GM18499 (cell line): Measurements from ENCODE around the gene UBE2L5.
"Not testable (repeated sequence)": the region's sequence is repeated elsewhere in the genome, so short reads cannot be mapped to it uniquely, and the experiment has no call there.

ENCODE experiments used
- ATAC-seq: cut with Tn5 transposase; IDR thresholded peaks from one replicate; pipeline ENCODE4 v1.9.1; 2021; ENCODE audit warnings: moderate number of reproducible peaks; ENCODE audit not compliant: insufficient read depth, unreplicated experiment

The UBE2L5 gene

GRCh38 chr13:30435911-30436451 lies 13.7 kb downstream of the UBE2L5 start:
- ATAC-seq: no peak

GRCh38 chr13:30437177-30437576 lies 14.9 kb downstream of the UBE2L5 start:
- no peak for ATAC-seq

- no peak for ATAC-seq
These were observed 16.0 kb downstream of the UBE2L5 start for GRCh38 chr13:30438286-30438685.

GRCh38 chr13:30440910-30441703 lies 18.8 kb downstream of the UBE2L5 start:
- ATAC-seq: no peak

GRCh38 chr13:30442926-30443325 lies 20.6 kb downstream of the UBE2L5 start:
- no peak for ATAC-seq

GRCh38 chr13:30443491-30443890 lies 21.2 kb downstream of the UBE2L5 start:
- ATAC-seq: not testable (repeated sequence)

GRCh38 chr13:30443957-30444404 lies 21.7 kb downstream of the UBE2L5 start:
- ATAC-seq: no peak

- ATAC-seq: no peak
These were observed 23.8 kb downstream of the UBE2L5 start for GRCh38 chr13:30446126-30446500.

GRCh38 chr13:30448441-30448840 lies 26.1 kb downstream of the UBE2L5 start:
- no peak for ATAC-seq

- ATAC-seq: no peak
These were observed 27.8 kb downstream of the UBE2L5 start for GRCh38 chr13:30450066-30450465.

GRCh38 chr13:30451476-30451875 lies 29.2 kb downstream of the UBE2L5 start:
- ATAC-seq: not testable (repeated sequence)

GRCh38 chr13:30453727-30454126 lies 31.4 kb downstream of the UBE2L5 start:
- no peak for ATAC-seq

- no peak for ATAC-seq
These were observed 32.7 kb downstream of the UBE2L5 start for GRCh38 chr13:30454991-30455390.

- no peak for ATAC-seq
These were observed 34.0 kb downstream of the UBE2L5 start for GRCh38 chr13:30456290-30456689.

- no peak for ATAC-seq
These were observed 35.1 kb downstream of the UBE2L5 start for GRCh38 chr13:30457306-30457891.

- ATAC-seq: not testable (repeated sequence)
These were observed 39.2 kb downstream of the UBE2L5 start for GRCh38 chr13:30461279-30462066.

GRCh38 chr13:30463787-30464495 lies 41.6 kb downstream of the UBE2L5 start:
- no peak for ATAC-seq

GRCh38 chr13:30464496-30465342 lies 42.4 kb downstream of the UBE2L5 start:
- ATAC-seq: no peak

- no peak for ATAC-seq
These were observed 43.0 kb downstream of the UBE2L5 start for GRCh38 chr13:30465343-30465592.
